Smooth muscle cell (in vitro differentiated cells): Measurements from ENCODE around the gene RHOU. TPM values are rescaled to one million over a fixed set of nuclear protein-coding genes. Genes with fewer than 3 reads are reported as not detected.

Experiments used
- DNase-seq: peaks from one replicate; lab custom pipeline; 2025; ENCODE audit not compliant: unreplicated experiment; lab: John Stamatoyannopoulos, UW
- H2AFZ ChIP-seq: fragments of 200-600 bp; sonication (generic); 2 replicates; pipeline ENCODE4 v1.6.0; 2016; ENCODE audit warnings: antibody characterized with exemption, low read depth, mild to moderate bottlenecking
- H3F3A ChIP-seq: fragments of 200-600 bp; sonication (generic); 2 replicates; pipeline ENCODE4 v1.6.0; 2017; ENCODE audit warnings: antibody characterized with exemption, low read depth
- H3K27ac ChIP-seq: fragments of 200-600 bp; sonication (generic); 2 replicates; pipeline ENCODE4 v1.5.1; 2016; ENCODE audit warnings: low read depth, mild to moderate bottlenecking
- H3K27me3 ChIP-seq: fragments of 200-600 bp; sonication (generic); 2 replicates; pipeline ENCODE4 v1.6.1; 2016; ENCODE audit warnings: low read depth, mild to moderate bottlenecking
- H3K36me3 ChIP-seq: fragments of 200-600 bp; sonication (generic); 2 replicates; pipeline ENCODE4 v1.5.1; 2016; ENCODE audit warnings: low read depth
- H3K4me1 ChIP-seq: fragments of 200-600 bp; sonication (generic); 2 replicates; pipeline ENCODE4 v1.5.1; 2016; ENCODE audit warnings: low read depth
- H3K4me2 ChIP-seq: fragments of 200-600 bp; sonication (generic); 2 replicates; pipeline ENCODE4 v1.6.0; 2016; ENCODE audit warnings: mild to moderate bottlenecking
- H3K4me3 ChIP-seq: fragments of 200-600 bp; sonication (generic); 2 replicates; pipeline ENCODE4 v1.5.1; 2016; ENCODE audit warnings: mild to moderate bottlenecking
- H3K79me2 ChIP-seq: fragments of 200-600 bp; sonication (generic); 2 replicates; pipeline ENCODE4 v1.6.0; 2016; ENCODE audit warnings: low read depth, mild to moderate bottlenecking
- H3K9ac ChIP-seq: fragments of 200-600 bp; sonication (generic); 2 replicates; pipeline ENCODE4 v1.6.0; 2016; ENCODE audit warnings: low read depth
- H3K9me3 ChIP-seq: fragments of 200-600 bp; sonication (generic); replicated peaks from 2 replicates; pipeline ENCODE4 v1.5.1; 2016; ENCODE audit warnings: low read depth
- H4K20me1 ChIP-seq: fragments of 200-600 bp; sonication (generic); 2 replicates; pipeline ENCODE4 v1.6.0; 2016; ENCODE audit warnings: low read depth
- WGBS: methylation state at CpG from one replicate; pipeline ENCODE4 v1.1.7; 2016; ENCODE audit warnings: low lambda C conversion rate; 5-methylcytosine and 5-hydroxymethylcytosine counted together
- polyA plus RNA-seq: library from polyadenylated mRNA; unstranded; fragments of >200 nt; fragmentation: Nextera tagmentation; extraction: Ambion mirVana; gene quantifications from 2 replicates; pipeline ENCODE4 v1.2.1, GENCODE V29; 2016
- total RNA-seq: library from RNA; depleted of rRNA; stranded (reverse); fragments of >200 nt; gene quantifications from 2 replicates; pipeline ENCODE4 v1.2.3, GENCODE V29; 2014
- TF ChIP-seq, protein P1 (sequence below): fragments of 200-600 bp; sonication (generic); IDR thresholded peaks from 2 replicates; pipeline ENCODE4 v1.5.1; 2017; ENCODE audit warnings: borderline replicate concordance, mild to moderate bottlenecking, antibody characterized with exemption; ENCODE audit not compliant: insufficient read depth, poor library complexity, severe bottlenecking

RHOU gene
- total and polyA plus RNA-seq, 2 experiments from 2014 or later = 25.8 to 50.6 TPM

DNA sequence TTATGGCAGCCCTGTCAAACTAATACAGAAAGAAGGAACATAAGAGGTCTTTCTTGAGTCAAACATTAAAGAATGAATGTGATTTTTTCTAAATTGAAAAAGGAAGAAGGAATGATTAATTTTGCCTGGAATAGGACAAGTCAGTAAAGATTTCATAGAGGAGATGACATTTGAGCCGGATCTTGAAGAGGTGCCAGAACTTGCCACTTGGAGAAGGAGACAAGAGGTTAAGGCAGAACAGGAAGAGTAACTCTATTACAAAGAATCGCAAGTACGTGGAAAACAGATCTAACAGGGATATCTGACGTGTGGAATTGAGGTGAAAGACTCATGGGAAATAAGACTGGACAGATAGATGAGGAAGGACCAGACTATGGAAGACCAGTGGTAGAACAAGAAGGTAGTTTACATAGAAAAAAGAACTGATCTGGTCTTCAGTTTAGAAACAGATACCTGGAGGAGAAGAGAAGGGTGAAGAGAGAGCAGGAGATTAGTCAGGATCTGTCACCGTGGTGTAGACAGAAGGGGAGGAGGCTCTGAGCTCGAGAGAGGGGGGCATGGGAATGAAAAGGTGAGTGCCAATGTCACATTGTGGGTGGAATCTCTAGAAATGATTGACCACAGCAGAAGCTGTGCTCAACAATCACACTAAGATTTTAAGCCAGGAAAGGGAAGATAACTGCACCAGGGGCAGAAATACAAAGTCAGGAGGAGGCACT is 32.5 kb downstream of the RHOU start:
- Histone ChIP-seq H3K9ac (no peak overlapping the region), H3K27ac (no peak overlapping the region), H3F3A (no peaks in the 10 kb centered on the region), H3K9me3 (no peaks in the 10 kb centered on the region), H3K79me2 (no peaks in the 10 kb centered on the region), H3K36me3 (no peaks in the 10 kb centered on the region), H4K20me1 (no peaks in the 10 kb centered on the region), H3K4me3 (no peak overlapping the region), H2AFZ (no peak overlapping the region), H3K4me2 (peak overlapping the region; percentile 8), H3K27me3 (no peaks in the 10 kb centered on the region), H3K4me1 (peaks cover 15% of the 10 kb centered on the region)
- DNase-seq = no peak
- TF ChIP-seq, protein P1, sequence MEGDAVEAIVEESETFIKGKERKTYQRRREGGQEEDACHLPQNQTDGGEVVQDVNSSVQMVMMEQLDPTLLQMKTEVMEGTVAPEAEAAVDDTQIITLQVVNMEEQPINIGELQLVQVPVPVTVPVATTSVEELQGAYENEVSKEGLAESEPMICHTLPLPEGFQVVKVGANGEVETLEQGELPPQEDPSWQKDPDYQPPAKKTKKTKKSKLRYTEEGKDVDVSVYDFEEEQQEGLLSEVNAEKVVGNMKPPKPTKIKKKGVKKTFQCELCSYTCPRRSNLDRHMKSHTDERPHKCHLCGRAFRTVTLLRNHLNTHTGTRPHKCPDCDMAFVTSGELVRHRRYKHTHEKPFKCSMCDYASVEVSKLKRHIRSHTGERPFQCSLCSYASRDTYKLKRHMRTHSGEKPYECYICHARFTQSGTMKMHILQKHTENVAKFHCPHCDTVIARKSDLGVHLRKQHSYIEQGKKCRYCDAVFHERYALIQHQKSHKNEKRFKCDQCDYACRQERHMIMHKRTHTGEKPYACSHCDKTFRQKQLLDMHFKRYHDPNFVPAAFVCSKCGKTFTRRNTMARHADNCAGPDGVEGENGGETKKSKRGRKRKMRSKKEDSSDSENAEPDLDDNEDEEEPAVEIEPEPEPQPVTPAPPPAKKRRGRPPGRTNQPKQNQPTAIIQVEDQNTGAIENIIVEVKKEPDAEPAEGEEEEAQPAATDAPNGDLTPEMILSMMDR = no peak
- WGBS = 78% methylated on average over 6 of the region's 6 CpGs

GRCh38 chr1:228768355-228769000 is 33.2 kb downstream of the RHOU start:
- Histone ChIP-seq H4K20me1 (no peaks in the 10 kb centered on the region), H3K27me3 (no peaks in the 10 kb centered on the region), H3K79me2 (no peaks in the 10 kb centered on the region), H3K4me1 (peaks cover 12% of the 10 kb centered on the region), H3K36me3 (no peaks in the 10 kb centered on the region), H2AFZ (no peak overlapping the region), H3K27ac (no peak overlapping the region), H3F3A (no peaks in the 10 kb centered on the region), H3K4me2 (peak overlapping the region; percentile 8), H3K9me3 (no peaks in the 10 kb centered on the region), H3K4me3 (no peak overlapping the region), H3K9ac (no peak overlapping the region)
- TF ChIP-seq, protein P1 = no peak
- WGBS = 63% methylated on average over 12 of the region's 12 CpGs
- no peak for DNase-seq

GRCh38 chr1:228770779-228771223 is 35.5 kb downstream of the RHOU start:
- H2AFZ ChIP-seq = no peak overlapping the region
- H3K9ac ChIP-seq = no peak overlapping the region
- WGBS = 92% methylated on average over 5 of the region's 5 CpGs
- no peaks in the 10 kb centered on the region for H3K9me3 ChIP-seq
- H3F3A ChIP-seq = no peaks in the 10 kb centered on the region
- DNase-seq = no peak
- H3K79me2 ChIP-seq = no peaks in the 10 kb centered on the region
- H3K36me3 ChIP-seq = no peaks in the 10 kb centered on the region
- H3K4me1 ChIP-seq = no peaks in the 10 kb centered on the region
- TF ChIP-seq, protein P1 = no peak
- H3K4me2 ChIP-seq = no peak overlapping the region
- H3K4me3 ChIP-seq = no peak overlapping the region
- H4K20me1 ChIP-seq = no peaks in the 10 kb centered on the region
- no peak overlapping the region for H3K27ac ChIP-seq
- H3K27me3 ChIP-seq = no peaks in the 10 kb centered on the region
